ENCODE measurements around the gene NKX2-3.

NKX2-3 gene

GRCh38 chr10:99497343-99498025 lies 35.3 kb upstream of the NKX2-3 start:
- no peak overlapping the region for H4K12ac ChIP-seq (ENCODE audit: low read depth, low read length)
- no peak overlapping the region for H2BK12ac ChIP-seq (ENCODE audit: low read length)
- H4K91ac ChIP-seq (ENCODE audit: low read depth, low read length) = no peak overlapping the region
- H3K27me3 ChIP-seq (ENCODE audit: insufficient read depth, low read length) = no peaks in the 10 kb centered on the region
- no peak overlapping the region for H2AFZ ChIP-seq (ENCODE audit: insufficient read depth, low read length, poor library complexity)
- H3K18ac ChIP-seq (ENCODE audit: low read length) = no peak overlapping the region
- no peaks in the 10 kb centered on the region for H3K79me2 ChIP-seq (ENCODE audit: control insufficient read depth, insufficient read depth, low read length, poor library complexity)
- no CpG with 5 or more reads among the region's 6 CpGs for WGBS (ENCODE audit: extremely low coverage, insufficient coverage, insufficient read length)
- no peaks in the 10 kb centered on the region for H3K9me3 ChIP-seq (ENCODE audit: insufficient read depth, low read depth, low read length)
- H3K23ac ChIP-seq (ENCODE audit: low read length) = no peak overlapping the region
- H3K4me3 ChIP-seq (ENCODE audit: low read depth, low read length) = no peak overlapping the region
- H3K4me2 ChIP-seq (ENCODE audit: low read length) = no peak overlapping the region
- H3K4ac ChIP-seq (ENCODE audit: low read depth, low read length) = no peak overlapping the region
- no peak for DNase-seq
- H4K8ac ChIP-seq (ENCODE audit: low read depth, low read length) = no peak overlapping the region
- H2AK5ac ChIP-seq (ENCODE audit: low read length) = no peak overlapping the region
- no peaks in the 10 kb centered on the region for H3K79me1 ChIP-seq (ENCODE audit: low read length)
- no peak overlapping the region for H3K27ac ChIP-seq (ENCODE audit: low read depth, low read length)
- no peak overlapping the region for H2BK5ac ChIP-seq (ENCODE audit: low read depth, low read length, poor library complexity)
- H2BK120ac ChIP-seq (ENCODE audit: insufficient read depth, low read length, poor library complexity) = no peak overlapping the region
- H3K4me1 ChIP-seq (ENCODE audit: control insufficient read depth in 1 of 2, insufficient read depth in 2 of 2, low read length in 2 of 2) = no peaks in the 10 kb centered on the region
- no peak overlapping the region for H3K9ac ChIP-seq (ENCODE audit: low read length)
- H3K14ac ChIP-seq (ENCODE audit: low read length) = no peak overlapping the region
- no peaks in the 10 kb centered on the region for H3K36me3 ChIP-seq (ENCODE audit: control insufficient read depth in 1 of 2, insufficient read depth in 2 of 2, low read length in 2 of 2)

GRCh38 chr10:99506416-99506815 lies 26.3 kb upstream of the NKX2-3 start:
- Histone ChIP-seq H2BK12ac (ENCODE audit: low read length) (no peak overlapping the region), H3K23ac (ENCODE audit: low read length) (no peak overlapping the region), H3K4me1 (ENCODE audit: control insufficient read depth in 1 of 2, insufficient read depth in 2 of 2, low read length in 2 of 2) (no peaks in the 10 kb centered on the region), H4K12ac (ENCODE audit: low read depth, low read length) (no peak overlapping the region), H3K79me1 (ENCODE audit: low read length) (no peaks in the 10 kb centered on the region), H3K4me3 (ENCODE audit: low read depth, low read length) (no peak overlapping the region), H3K27me3 (ENCODE audit: insufficient read depth, low read length) (no peaks in the 10 kb centered on the region), H2AFZ (ENCODE audit: insufficient read depth, low read length, poor library complexity) (no peak overlapping the region), H3K14ac (ENCODE audit: low read length) (no peak overlapping the region), H3K79me2 (ENCODE audit: control insufficient read depth, insufficient read depth, low read length, poor library complexity) (no peaks in the 10 kb centered on the region), H3K4me2 (ENCODE audit: low read length) (no peak overlapping the region), H2BK120ac (ENCODE audit: insufficient read depth, low read length, poor library complexity) (no peak overlapping the region), H3K4ac (ENCODE audit: low read depth, low read length) (no peak overlapping the region), H2AK5ac (ENCODE audit: low read length) (no peak overlapping the region), H3K9me3 (ENCODE audit: insufficient read depth, low read depth, low read length) (no peaks in the 10 kb centered on the region), H3K18ac (ENCODE audit: low read length) (no peak overlapping the region), H4K8ac (ENCODE audit: low read depth, low read length) (no peak overlapping the region), H3K9ac (ENCODE audit: low read length) (no peak overlapping the region), H4K91ac (ENCODE audit: low read depth, low read length) (no peak overlapping the region), H3K36me3 (ENCODE audit: control insufficient read depth in 1 of 2, insufficient read depth in 2 of 2, low read length in 2 of 2) (no peaks in the 10 kb centered on the region), H2BK5ac (ENCODE audit: low read depth, low read length, poor library complexity) (no peak overlapping the region), H3K27ac (ENCODE audit: low read depth, low read length) (no peak overlapping the region)
- no CpG with 5 or more reads among the region's 1 CpG for WGBS (ENCODE audit: extremely low coverage, insufficient coverage, insufficient read length)
- DNase-seq = peak; percentile 30 to 36

- Histone ChIP-seq H3K14ac (ENCODE audit: low read length) (no peak overlapping the region), H3K18ac (ENCODE audit: low read length) (no peak overlapping the region), H3K36me3 (ENCODE audit: control insufficient read depth in 1 of 2, insufficient read depth in 2 of 2, low read length in 2 of 2) (no peaks in the 10 kb centered on the region), H3K4me3 (ENCODE audit: low read depth, low read length) (no peak overlapping the region), H3K9me3 (ENCODE audit: insufficient read depth, low read depth, low read length) (no peaks in the 10 kb centered on the region), H4K12ac (ENCODE audit: low read depth, low read length) (no peak overlapping the region), H3K23ac (ENCODE audit: low read length) (no peak overlapping the region), H3K4me1 (ENCODE audit: control insufficient read depth in 1 of 2, insufficient read depth in 2 of 2, low read length in 2 of 2) (no peaks in the 10 kb centered on the region), H3K79me2 (ENCODE audit: control insufficient read depth, insufficient read depth, low read length, poor library complexity) (no peaks in the 10 kb centered on the region), H3K4me2 (ENCODE audit: low read length) (no peak overlapping the region), H2BK5ac (ENCODE audit: low read depth, low read length, poor library complexity) (no peak overlapping the region), H2AK5ac (ENCODE audit: low read length) (no peak overlapping the region), H2BK120ac (ENCODE audit: insufficient read depth, low read length, poor library complexity) (no peak overlapping the region), H4K91ac (ENCODE audit: low read depth, low read length) (no peak overlapping the region), H3K9ac (ENCODE audit: low read length) (no peak overlapping the region), H2BK12ac (ENCODE audit: low read length) (no peak overlapping the region), H3K27me3 (ENCODE audit: insufficient read depth, low read length) (peaks cover 2% of the 10 kb centered on the region), H4K8ac (ENCODE audit: low read depth, low read length) (no peak overlapping the region), H3K4ac (ENCODE audit: low read depth, low read length) (no peak overlapping the region), H3K79me1 (ENCODE audit: low read length) (no peaks in the 10 kb centered on the region), H2AFZ (ENCODE audit: insufficient read depth, low read length, poor library complexity) (no peak overlapping the region), H3K27ac (ENCODE audit: low read depth, low read length) (no peak overlapping the region)
- DNase-seq = no peak
Measured at GRCh38 chr10:99507265-99507664, 25.5 kb upstream of the NKX2-3 start.

- DNase-seq = no peak
- Histone ChIP-seq H3K79me1 (ENCODE audit: low read length) (no peaks in the 10 kb centered on the region), H3K27ac (ENCODE audit: low read depth, low read length) (no peak overlapping the region)
Measured at GRCh38 chr10:99513061-99513460, 19.7 kb upstream of the NKX2-3 start.

More at GRCh38 chr10:99513061-99513460, 19.7 kb upstream of the NKX2-3 start:
- Histone ChIP-seq H3K36me3 (ENCODE audit: control insufficient read depth in 1 of 2, insufficient read depth in 2 of 2, low read length in 2 of 2) (no peaks in the 10 kb centered on the region), H3K14ac (ENCODE audit: low read length) (no peak overlapping the region), H3K9me3 (ENCODE audit: insufficient read depth, low read depth, low read length) (peaks cover 1% of the 10 kb centered on the region), H3K4ac (ENCODE audit: low read depth, low read length) (no peak overlapping the region), H3K4me2 (ENCODE audit: low read length) (no peak overlapping the region), H3K23ac (ENCODE audit: low read length) (no peak overlapping the region), H3K4me3 (ENCODE audit: low read depth, low read length) (no peak overlapping the region), H3K18ac (ENCODE audit: low read length) (no peak overlapping the region), H2BK120ac (ENCODE audit: insufficient read depth, low read length, poor library complexity) (no peak overlapping the region), H3K4me1 (ENCODE audit: control insufficient read depth in 1 of 2, insufficient read depth in 2 of 2, low read length in 2 of 2) (no peaks in the 10 kb centered on the region), H4K12ac (ENCODE audit: low read depth, low read length) (no peak overlapping the region), H2AK5ac (ENCODE audit: low read length) (no peak overlapping the region), H3K9ac (ENCODE audit: low read length) (no peak overlapping the region), H3K27me3 (ENCODE audit: insufficient read depth, low read length) (peaks cover 18% of the 10 kb centered on the region), H3K79me2 (ENCODE audit: control insufficient read depth, insufficient read depth, low read length, poor library complexity) (no peaks in the 10 kb centered on the region), H4K91ac (ENCODE audit: low read depth, low read length) (no peak overlapping the region), H2BK12ac (ENCODE audit: low read length) (no peak overlapping the region), H2BK5ac (ENCODE audit: low read depth, low read length, poor library complexity) (no peak overlapping the region), H2AFZ (ENCODE audit: insufficient read depth, low read length, poor library complexity) (no peak overlapping the region), H4K8ac (ENCODE audit: low read depth, low read length) (no peak overlapping the region)

All from trophoblast cell (in vitro differentiated cells and primary cell).